ENCODE results near the gene CMAS.
"Not testable (repeated sequence)": the region's sequence is repeated elsewhere in the genome, so short reads cannot be mapped to it uniquely, and the experiment has no call there.

CMAS gene

DNA sequence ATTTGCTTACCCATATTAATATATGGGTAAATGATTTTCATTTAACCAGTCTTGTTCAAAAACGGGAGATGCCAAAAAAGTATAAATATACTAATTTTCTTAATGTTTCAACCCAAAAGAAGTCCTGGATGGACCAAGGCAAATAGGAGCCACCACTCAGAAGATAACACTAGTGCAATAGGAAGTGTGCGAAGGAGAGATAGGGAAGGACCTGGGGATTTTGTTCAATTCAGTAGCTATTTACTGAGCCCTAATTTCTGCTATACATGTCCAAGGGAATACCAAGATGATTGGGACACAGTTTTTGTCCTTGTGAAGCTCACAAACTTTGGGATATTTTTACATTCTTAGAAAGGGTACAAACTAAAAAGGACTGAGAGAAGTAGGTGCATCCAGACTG is 1.5 kb downstream of the CMAS start:
- no peak for DNase-seq

DNA sequence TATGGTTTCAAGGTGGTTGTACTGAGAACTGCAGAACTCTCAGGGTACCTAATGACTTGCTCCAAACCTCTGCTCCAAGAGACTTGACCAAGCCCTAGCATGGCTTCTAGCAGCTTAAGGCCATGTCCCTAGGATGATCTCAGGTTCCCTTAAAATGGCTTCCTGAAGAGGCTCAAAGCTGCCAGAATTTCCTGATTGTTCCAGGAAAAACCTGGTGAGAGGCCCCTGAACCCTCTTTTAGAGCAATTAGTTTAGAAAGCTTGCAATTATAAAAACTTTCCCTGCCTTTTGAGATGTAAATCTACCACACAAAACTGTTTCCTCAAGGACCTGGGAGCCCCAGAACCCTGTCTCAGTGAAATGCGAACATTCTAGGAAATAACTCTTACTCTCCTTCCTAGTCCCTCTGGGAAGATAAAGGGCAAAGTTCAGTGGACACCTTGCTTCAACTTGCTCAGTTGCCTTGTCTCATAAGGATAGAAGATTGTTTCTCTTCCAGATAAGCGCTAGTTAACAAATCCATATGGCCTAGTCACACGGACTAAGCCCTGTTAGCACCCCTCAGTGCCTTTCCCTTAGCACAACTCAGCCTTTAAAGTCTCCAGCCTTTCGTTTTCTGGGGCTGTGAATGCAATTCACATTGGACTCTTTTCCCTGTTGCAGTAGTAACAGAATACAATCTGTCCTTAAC is 2.5 kb downstream of the CMAS start:
- DNase-seq = no peak

DNA sequence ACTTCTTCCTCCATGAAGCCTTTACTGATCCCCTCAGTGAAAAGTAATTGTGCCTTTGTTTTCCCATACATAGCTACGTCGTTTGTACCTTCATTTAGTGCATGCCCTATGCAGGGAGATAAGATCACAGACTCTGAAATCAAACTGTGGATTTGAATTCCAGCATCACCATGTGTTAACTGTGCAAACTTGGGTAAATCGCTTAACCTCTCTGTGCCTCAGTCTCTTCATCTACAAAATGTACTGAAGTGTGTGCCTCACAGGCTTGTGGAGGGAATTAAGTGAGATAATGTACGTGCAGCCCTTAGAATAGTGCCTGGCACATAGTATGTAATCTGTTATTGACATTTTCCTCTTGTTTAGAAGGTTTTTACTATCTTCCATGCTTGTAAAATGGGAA is 4.1 kb downstream of the CMAS start:
- no peak for DNase-seq

DNA sequence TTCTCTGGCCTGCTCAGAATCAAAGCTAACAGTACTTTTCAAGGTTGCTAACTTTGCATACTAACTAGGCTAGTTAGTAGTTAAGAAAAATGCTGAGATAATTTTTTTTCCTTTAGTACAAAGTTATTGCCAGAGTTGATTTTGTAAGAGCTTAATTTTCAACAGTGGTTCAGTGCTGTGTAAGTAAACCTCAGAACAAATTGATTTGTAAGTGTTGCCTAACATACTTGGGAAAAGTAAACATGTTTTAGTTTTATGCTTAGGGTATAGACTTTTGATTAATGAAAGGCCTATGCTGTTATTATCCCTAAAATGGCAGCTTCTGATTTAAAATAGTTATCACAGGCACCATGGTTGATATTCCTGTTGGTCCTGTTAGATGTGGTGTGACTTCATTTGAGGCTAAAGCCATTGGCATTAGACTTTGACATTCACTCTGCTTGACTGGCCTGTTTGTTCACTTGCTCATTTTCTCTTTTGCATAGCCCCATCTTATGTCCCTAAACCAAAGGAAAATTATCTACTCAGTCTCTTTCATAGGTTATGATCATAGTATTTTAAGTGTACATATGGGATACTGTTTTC is 5.2 kb downstream of the CMAS start:
- DNase-seq = no peak

DNA sequence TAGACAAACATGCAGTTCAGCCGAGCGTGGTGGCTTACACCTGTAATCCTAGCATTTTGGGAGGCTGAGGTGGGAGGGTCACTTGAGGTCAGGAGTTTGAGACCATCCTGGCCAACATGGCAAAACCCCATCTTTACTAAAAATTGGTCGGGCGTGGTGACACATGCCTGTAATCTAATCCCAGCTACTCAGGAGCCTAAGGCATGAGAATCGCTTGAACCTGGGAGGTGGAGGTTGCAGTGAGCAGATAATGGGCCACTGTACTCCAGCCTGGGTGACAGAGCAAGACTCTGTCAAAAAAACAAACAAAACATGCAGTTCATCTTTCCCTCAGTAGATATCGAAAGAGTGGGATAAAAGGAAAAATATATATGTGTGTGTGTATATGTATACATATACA is 7.0 kb downstream of the CMAS start:
- not testable (repeated sequence) for DNase-seq

DNA sequence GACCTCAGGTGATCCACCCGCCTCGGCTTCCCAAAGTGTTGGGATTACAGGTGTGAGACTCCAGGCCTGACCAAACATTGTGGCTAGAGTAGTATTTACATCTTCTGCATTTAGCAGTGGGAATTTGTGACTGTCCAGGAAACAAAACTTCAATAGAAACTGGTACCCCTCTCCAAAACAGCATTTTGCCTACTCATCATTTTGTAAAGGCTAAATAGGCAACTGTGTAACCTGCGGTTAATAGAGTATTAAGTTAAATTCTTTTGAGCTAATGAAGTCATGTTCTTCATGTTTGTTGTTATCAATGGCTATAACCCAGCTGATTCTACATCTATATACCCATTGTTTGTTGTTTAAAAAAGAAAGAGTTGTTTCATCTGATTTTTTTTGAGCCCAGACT is 8.1 kb downstream of the CMAS start:
- no peak for DNase-seq

DNA sequence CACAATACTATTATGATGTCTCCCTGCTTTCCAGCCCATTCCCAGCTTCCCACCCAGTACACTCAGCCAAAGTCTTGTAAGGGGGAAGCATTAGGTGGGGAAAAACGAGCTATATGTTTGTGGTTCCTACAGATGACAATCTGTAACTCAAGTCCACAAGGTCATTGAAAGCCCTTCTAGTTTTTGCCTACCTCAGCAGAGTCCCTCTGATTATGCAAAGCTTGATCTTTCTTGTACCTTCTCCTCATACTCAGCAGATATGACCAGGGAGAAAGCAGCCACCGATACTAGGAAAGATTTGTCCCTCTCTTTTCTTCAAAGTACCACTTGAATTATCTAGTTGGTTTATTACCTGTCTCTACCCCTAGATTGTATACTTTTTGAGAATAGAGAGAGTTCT is 10.6 kb downstream of the CMAS start:
- no peak for DNase-seq

DNA sequence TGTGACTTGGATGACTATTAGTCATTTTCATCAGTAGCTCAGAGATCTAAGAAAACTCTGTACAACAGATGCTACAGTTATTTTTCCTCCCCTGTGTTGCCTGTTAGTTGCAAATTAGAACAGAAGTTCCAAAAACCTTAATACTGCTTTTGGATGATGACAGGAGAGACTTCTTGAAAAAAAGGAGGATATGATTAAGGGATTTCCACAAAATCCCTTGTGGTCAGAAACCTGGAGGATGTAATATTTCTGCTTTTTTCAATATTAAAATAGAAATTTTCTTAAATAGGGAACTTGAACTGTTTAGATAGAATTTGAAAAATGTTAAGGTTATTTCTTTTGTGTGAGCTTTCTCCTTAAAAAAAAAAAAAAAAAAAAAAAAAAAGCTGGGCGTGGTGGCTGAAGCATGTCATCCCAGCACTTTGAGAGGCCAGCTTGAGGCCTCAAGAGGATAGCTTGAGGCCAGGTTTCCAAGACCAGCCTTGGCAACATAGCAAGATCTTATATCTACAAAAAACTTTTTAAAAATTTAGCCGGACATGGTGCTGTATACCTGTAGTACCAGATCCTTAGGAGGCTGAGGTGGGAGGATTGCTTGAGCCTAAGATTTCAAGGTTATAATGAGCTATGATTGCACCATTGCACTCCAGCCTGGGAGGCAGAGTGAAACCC is 14.1 kb downstream of the CMAS start:
- no peak for DNase-seq

DNA sequence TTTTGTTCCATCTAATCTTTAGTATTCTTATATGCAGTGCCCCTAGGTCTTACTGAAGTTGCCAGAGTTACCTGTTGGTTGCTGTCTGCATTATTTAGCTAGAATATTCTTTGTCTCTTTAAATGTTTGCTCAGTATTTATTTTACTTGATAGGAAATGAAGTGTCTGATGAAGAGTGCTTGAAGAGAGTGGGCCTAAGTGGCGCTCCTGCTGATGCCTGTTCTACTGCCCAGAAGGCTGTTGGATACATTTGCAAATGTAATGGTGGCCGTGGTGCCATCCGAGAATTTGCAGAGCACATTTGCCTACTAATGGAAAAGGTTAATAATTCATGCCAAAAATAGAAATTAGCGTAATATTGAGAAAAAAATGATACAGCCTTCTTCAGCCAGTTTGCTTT is 18.9 kb downstream of the CMAS start:
- DNase-seq = no peak

DNA sequence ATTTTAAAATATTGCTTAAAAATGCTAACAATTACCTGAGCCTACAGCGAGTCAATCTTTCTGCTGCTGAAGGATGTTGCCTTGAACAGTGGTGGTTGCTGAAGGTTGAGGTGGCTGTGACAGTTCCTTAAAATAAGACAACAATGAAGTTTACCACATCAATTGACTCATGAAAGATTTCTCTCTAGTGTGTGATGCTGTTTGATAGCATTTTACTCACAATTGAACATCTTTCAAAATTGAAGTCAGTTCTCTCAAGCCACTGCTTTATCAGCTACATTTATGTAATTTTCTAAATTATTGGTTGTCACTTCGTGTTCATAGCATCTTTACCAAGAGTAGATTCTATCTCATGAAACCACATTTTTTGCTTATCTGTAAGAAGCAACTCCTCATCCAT is 20.3 kb downstream of the CMAS start:
- DNase-seq = peak in 1 of 5 experiments; percentile 77

DNA sequence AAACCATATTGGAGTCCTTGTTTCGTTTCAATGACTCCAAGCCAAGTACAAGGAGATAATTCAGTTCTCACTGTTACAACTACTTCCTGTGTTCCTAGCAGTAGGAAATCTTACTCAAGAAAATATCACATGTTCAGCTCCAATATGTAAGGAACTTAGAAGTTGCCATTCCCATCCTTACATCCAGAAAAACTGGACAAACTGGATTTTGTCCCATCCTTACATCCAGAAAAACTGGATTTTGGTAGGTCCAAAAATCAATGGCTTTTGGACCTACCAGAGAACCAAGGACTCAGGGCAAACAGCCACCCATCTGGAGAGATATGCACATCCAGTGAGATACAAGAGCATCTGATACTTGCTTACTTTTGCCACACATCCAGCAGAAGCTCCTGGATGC is 23.8 kb downstream of the CMAS start:
- no peak for DNase-seq

DNA sequence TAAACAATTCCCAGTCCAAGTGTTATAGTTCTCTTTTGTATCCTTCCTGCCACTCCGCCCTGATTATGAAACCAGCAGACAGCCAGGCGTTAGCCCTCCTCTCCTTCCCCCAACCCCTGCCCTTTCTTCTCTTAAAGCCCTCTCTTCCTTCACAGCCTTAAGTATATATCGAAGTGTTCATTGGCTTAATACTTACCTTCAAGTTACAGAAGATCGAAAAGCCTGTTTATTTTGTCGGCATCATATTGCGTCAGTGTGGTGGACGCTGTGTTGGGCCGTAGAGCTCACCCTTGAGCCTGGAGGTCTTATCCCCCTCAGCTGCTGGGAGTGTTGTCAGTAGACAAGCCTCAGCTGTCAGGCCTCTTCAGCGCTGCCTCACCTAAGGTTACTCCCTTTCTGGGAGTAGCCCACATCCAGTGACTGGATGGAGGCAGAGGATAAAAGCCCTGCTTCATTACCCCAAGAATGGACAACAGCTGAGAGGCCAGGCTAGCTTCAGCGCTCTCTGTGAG is 36.2 kb downstream of the CMAS start:
- no peak for DNase-seq

DNA sequence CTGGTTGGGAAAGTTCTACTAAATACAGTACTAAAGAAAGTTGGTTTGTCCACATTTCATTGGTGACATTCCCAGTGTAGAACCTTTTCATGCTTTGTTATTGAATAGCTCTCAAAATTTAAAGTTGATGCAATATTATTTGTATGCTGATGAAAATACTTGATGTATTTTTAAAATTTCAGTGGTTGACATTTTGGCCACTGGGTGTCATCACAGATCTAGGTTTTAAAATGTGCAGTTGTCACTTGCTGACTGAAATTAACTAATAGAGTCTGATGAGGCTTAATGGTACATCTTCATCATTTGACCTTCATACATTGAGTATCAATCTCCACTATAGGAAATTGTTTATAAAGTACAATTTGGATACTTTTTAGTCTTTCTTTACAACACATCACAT is 37.1 kb downstream of the CMAS start:
- peak in 1 of 5 experiments; percentile 27 for DNase-seq

DNA sequence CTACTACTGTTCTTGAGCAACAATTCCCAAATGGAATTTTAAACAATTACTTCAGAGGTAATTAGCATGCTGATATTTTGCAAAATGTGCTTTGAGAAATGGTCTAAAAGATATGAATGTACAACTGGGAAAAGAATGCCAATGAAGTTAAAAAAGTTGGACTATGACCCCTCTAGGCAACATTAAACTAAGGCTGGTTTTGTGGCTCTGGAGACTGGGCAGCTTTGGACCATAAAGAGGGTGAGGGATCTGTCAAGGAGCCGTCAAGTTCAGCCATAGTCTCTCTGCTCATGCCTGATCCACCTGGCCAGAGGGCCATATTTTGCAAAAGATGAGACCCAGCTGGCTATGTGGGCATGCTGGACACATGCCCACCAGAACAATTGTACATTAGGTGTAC is 38.8 kb downstream of the CMAS start:
- DNase-seq = no peak

DNA sequence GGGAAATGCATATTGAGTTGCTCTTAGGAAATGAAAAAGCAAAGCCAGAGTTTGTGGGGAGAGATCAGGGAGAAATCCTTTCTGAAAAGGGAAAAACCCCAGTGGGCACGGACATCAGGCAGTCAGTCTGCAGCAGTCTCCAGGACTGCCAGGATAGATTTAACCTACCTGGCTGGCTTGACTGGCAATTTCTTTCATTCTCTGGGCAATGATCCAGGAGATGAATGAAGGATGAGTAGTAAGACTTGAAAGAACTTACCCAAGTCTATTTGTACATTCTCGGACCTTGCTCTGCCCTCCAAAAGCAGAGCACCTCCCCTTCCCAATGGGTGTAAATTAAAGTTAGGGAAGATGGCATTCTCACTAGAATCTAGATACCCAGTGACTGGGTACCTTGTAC is 42.9 kb downstream of the CMAS start:
- DNase-seq = no peak

DNA sequence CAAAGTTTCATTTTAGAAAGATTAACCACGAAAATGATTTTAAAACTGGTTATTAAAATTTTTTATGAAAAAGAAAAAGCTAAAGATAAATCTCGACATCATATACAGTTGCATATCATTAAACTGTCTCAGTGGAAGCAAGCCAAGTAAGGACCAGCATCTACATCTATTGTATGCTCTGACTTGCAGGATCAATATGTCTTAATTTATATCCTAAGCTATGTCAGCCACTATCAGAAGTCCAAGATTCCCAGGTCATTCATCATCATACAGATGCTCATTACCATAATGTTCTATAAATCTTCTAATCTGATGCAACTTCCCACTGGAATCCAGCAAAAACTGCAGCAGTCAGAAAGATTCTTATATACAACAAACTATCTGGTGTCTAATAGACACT is 43.5 kb downstream of the CMAS start:
- DNase-seq = no peak

DNA sequence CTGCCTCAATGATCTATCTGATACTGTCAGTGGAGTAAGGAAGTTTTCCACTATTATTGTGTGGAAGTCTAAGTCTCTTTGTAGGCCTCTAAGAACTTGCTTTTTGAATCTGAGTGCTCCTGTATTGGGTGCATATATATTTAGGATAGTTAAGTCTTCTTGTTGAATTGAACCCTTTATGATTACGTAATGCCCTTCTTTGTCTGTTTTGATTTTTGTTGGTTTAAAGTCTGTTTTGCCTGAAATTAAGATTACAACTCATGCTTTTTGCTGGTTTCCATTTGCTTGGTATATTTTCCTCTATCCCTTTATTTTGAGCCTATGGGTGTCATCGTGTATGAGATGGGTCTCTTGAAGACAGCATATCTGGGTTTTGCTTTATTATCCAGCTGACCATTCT is 53.0 kb downstream of the CMAS start:
- not testable (repeated sequence) for DNase-seq

DNA sequence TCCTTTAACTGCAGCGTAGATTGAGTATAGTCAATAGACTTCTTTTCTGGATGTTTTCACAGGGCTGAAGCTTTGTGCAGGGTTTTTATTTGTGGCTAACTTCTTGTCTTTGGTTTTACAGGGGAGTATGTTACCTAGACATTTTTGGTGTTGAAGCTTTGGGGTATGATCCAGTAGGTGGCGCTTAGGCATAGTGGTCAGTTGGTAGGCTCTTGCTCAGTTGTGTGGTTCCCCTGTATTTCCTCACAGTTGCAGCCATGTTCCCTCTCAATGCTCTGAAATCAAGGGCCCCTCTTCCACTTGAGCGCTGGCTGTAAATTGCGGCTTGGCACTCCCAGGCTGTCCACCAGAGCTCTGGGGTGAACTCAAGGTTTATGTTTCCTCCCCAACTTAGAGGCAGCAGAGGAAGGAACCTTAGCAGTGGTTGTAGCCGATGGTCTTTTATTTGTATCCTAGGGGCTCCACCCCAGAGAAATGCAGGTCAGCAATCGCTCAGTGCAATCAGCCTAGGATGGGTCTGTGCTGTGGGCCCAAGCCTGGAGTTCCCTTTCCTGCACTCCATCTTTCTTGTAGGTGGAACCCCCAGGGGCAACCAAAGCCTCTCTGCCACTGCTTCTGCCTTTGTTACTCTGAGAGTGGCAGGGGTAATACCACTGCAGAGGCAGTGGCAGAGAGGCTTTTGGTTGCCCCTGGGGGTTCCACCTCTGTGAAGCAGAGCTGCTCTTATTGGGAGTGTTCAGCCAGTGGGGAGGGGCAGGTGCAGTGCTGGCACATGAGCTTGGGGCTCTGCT is 55.1 kb downstream of the CMAS start:
- DNase-seq = peak in 1 of 5 experiments; percentile 70

DNA sequence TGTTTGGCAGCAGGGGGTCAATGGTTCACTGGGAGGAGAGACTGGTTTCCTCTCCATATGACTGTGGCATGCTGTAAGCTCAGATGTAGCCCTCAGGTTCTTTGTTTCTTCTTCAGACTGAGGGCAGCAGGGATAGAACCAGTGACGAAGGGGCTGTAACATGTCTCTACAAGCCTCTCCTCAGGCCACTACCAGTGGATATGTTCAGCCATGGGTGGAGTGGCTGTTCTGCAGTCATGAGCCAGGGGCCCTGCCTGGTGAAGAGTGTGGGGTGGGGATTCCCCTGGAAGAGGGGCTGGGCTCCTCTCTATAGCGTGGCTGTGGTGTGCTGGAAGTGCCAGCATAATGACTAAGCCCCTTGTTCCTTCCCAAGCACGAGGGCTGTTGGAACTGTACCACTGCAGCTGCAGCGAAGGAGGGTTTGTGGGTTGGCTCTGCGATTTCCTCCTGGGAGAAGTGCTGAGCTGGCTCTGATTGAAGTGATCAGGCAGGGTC is 55.8 kb downstream of the CMAS start:
- peak in 1 of 5 experiments; percentile 14 for DNase-seq

DNA sequence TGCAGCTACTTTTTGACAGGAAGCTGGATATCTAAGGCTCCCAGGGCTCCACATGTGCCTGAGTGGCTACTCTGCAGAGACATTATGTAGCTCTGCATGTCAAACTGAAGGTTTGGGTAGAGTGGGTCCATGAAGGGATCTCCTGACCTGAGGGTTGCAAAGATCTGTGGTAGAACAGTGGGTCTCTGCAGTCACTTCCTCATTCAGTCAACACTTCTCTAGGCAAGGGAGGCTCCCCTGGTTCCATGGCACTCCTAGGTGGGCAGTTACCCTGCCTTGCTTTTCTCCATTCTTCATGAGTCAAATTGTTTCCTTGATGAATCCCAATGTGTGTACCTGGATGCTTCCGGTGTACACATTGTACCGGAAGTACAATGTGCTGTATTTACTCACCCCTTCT is 57.4 kb downstream of the CMAS start:
- no peak for DNase-seq

DNA sequence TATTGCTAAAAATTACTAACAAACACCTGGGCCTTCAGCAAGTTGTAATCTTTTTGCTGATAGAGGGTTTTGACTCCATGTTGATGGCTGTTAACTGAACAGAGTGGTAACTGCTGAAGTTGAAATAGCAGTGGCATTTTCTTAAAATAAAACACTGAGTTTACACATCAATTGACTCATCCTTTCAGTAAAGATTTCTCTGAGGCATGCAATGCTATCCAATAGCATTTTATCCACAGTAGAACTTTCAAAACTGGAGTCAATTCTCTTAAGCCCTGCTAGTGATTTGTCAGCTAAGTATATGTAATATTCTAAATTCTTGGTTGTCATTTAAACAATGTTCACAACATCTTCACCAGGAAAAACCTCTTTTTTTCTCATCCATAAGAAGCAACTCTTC is 59.5 kb downstream of the CMAS start:
- no peak for DNase-seq

DNA sequence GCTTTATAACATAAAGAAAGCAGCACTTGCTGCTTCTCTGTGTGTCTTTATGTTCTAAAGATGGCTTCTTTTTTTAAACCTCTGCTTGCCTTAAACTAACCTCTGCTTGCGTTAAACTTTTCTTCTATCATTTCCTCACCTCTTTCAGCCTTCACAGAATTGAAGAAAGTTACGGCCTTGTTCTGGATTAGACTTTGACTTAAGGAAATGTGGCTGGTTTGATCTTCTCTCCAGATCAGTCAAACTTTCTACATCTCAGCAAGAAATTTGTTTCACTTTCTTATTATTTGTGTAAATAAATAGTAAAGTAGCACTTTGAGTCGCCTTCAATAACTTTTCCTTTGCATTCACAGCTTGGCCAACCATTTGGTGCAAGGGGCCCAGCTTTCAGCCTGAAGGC is 64.2 kb downstream of the CMAS start:
- DNase-seq = peak in 1 of 5 experiments; percentile 48
